Left lung (tissue), 10 donors: ENCODE measurements around the gene ADCK2. TPM values are rescaled to one million over a fixed set of nuclear protein-coding genes. Genes with fewer than 3 reads are reported as not detected.

Source experiments
- ATAC-seq: fragments of 200-7000 bp; cut with Tn5 transposase; one replicate; pipeline ENCODE4 v1.9.1; 2020; ENCODE audit warnings: moderate library complexity
- DNase-seq, 4 donors: peaks; one replicate each; pipeline ENCODE4 v3.0.0-alpha.2; 2013 to 2020
- H3K27ac ChIP-seq, 2 donors: fragments of 200-600 bp; sonication (generic) in 1 of 2; one replicate each; pipeline versions ENCODE4 v1.5.0 to v1.8.0; 2020 to 2021
- H3K27me3 ChIP-seq, 2 donors: fragments of 200-600 bp; sonication (generic) in 1 of 2; one replicate each; pipeline versions ENCODE4 v1.5.0 to v1.8.0; 2020 to 2021
- H3K36me3 ChIP-seq, 2 donors: fragments of 200-600 bp; sonication (generic) in 1 of 2; one replicate each; pipeline versions ENCODE4 v1.5.0 to v1.8.0; 2020 to 2021
- H3K4me1 ChIP-seq, 2 donors: fragments of 200-600 bp; one replicate each; pipeline ENCODE4 v1.8.0; 2021
- H3K4me3 ChIP-seq, 2 donors: fragments of 200-600 bp; sonication (generic) in 1 of 2; one replicate each; pipeline versions ENCODE4 v1.5.0 to v1.8.0; 2020 to 2021; ENCODE audit warnings: mild to moderate bottlenecking in 1 of 2
- H3K9me3 ChIP-seq, 2 donors: fragments of 200-600 bp; sonication (generic) in 1 of 2; one replicate each; pipeline versions ENCODE4 v1.5.0 to v1.8.0; 2020 to 2021
- CTCF ChIP-seq, 2 donors: fragments of 200-600 bp; sonication (generic) in 1 of 2; IDR thresholded peaks; one replicate each; pipeline versions ENCODE4 v1.5.0 to v1.8.0; 2021; ENCODE audit warnings: antibody characterized with exemption in 2 of 2
- intact Hi-C, 2 donors: fragments of 100-400 bp; cut with DNase I; formaldehyde crosslinking; loops; one replicate each; pipeline versions ENCODE4 v1.11.2 to v1.14.2; 2022
- polyA plus RNA-seq, 6 donors: library from polyadenylated mRNA; unstranded; fragments of 120-200 nt; gene quantifications; one replicate each; pipeline ENCODE4 v1.2.1, GENCODE V29; 2013; ENCODE audit not compliant: insufficient read length in 6 of 6
- total RNA-seq, 2 donors: library from RNA; stranded (reverse); fragmentation: NEBNext Ultra II Directional; extraction: Animal tissue kit (Norgen Biotek cat#: 25700); gene quantifications; one replicate each; pipeline ENCODE4 v1.2.1, GENCODE V29; 2021
- donor health status: DM: no; HTN: yes; CAD: no.
- donor health status: DM: no; HTN: no; CAD: no.

The ADCK2 gene
- total and polyA plus RNA-seq, 8 donors: 14.5 to 22.0 (median 17.7) TPM

- no peak for DNase-seq
- Histone ChIP-seq H3K27me3 (no peaks in the 10 kb centered on the region), H3K36me3 (peaks cover 0 to 5% of the 10 kb centered on the region in 2 donors), H3K4me3 (no peak overlapping the region), H3K9me3 (no peaks in the 10 kb centered on the region), H3K4me1 (peaks cover 13 to 29% of the 10 kb centered on the region in 2 donors), H3K27ac (no peak overlapping the region)
- TF ChIP-seq CTCF (IDR thresholded peaks at IDR 0.05): no peak
- no peak for ATAC-seq
- intact Hi-C loops: no loop called here
Measured at GRCh38 chr7:140694592-140694991, 21.8 kb downstream of the ADCK2 start.

- H3K27ac ChIP-seq: peak overlapping the region in 1 of 2 donors; percentile 93
- ATAC-seq (no peak), DNase-seq (no peak)
- no peaks in the 10 kb centered on the region for H3K27me3 ChIP-seq
- no peak overlapping the region for H3K4me3 ChIP-seq
- no peaks in the 10 kb centered on the region for H3K9me3 ChIP-seq
- H3K36me3 ChIP-seq: peaks cover 0 to 2% of the 10 kb centered on the region in 2 donors
- H3K4me1 ChIP-seq: peaks cover 13 to 30% of the 10 kb centered on the region in 2 donors
- intact Hi-C loops: no loop called here
- TF ChIP-seq CTCF (IDR thresholded peaks at IDR 0.05): no peak
Measured at GRCh38 chr7:140695381-140695780, 22.6 kb downstream of the ADCK2 start.

- Histone ChIP-seq H3K36me3 (peaks cover 0 to 4% of the 10 kb centered on the region in 2 donors), H3K4me3 (peak overlapping the region; percentile 93 to 95), H3K9me3 (no peaks in the 10 kb centered on the region), H3K4me1 (peaks cover 13 to 30% of the 10 kb centered on the region in 2 donors), H3K27me3 (no peaks in the 10 kb centered on the region), H3K27ac (peak overlapping the region; percentile 93 to 96)
- DNase-seq (peak in 3 of 4 donors; percentile 93 to 97 (median 96)), ATAC-seq (peak; percentile 3)
- TF ChIP-seq CTCF (IDR thresholded peaks at IDR 0.05): no peak
- intact Hi-C loops: no loop called here
Measured at GRCh38 chr7:140696024-140696679, 23.4 kb downstream of the ADCK2 start.

- peaks cover 0 to 4% of the 10 kb centered on the region in 2 donors for H3K36me3 ChIP-seq
- no peak for TF ChIP-seq CTCF (IDR thresholded peaks at IDR 0.05)
- H3K9me3 ChIP-seq: no peaks in the 10 kb centered on the region
- DNase-seq (peak; percentile 84 to 100 (median 90)), ATAC-seq (peak; percentile 96)
- H3K27ac ChIP-seq: peak within 1 kb of the TSS; percentile 93 to 96
- H3K4me1 ChIP-seq: peaks cover 13 to 30% of the 10 kb centered on the region in 2 donors
- intact Hi-C loops: no loop called here
- peak within 1 kb of the TSS; percentile 93 to 95 for H3K4me3 ChIP-seq
- no peaks in the 10 kb centered on the region for H3K27me3 ChIP-seq
Measured at GRCh38 chr7:140696680-140697446, 24.1 kb downstream of the ADCK2 start, which contains the start of gene NDUFB2. TSS of gene NDUFB2 (plus strand) at chr7:140696708. CDS start at chr7:140696745, 37 bp downstream.
